HG03342 (cell line): ENCODE results near the gene CAV2.

ENCODE experiments used
- ATAC-seq: cut with Tn5 transposase; IDR thresholded peaks from one replicate; pipeline ENCODE4 v1.9.1; 2021; ENCODE audit warnings: mild to moderate bottlenecking, moderate library complexity; ENCODE audit not compliant: unreplicated experiment

Gene CAV2

GRCh38 chr7:116545411-116545993 is 46.0 kb downstream of the CAV2 start:
- ATAC-seq, result no peak

GRCh38 chr7:116546054-116546453 is 46.5 kb downstream of the CAV2 start:
- no peak for ATAC-seq

- no peak for ATAC-seq
Observed at GRCh38 chr7:116546916-116547315, 47.4 kb downstream of the CAV2 start.

- ATAC-seq, result no peak
Observed at GRCh38 chr7:116547347-116547746, 47.8 kb downstream of the CAV2 start.

- ATAC-seq, result peak; percentile 92
Observed at GRCh38 chr7:116548506-116548905, 49.0 kb downstream of the CAV2 start.

DNA sequence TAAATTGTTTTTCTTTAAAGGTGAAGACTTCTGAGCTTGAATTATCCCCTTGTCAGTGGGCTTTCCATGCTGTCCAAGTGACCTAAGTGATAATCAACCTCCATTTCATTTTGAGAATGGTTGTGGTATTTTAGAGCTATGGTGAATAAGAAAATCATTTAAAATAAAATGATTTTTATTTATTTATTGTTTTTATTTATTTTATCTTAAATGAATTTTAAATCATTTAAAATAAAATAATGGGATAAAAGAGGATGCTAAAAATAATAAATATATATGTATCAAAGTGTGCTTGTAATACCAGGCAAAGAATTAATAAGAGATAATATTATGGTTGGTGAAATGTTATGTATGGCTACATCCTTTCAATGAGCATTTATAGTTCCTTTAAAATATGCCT is 49.8 kb downstream of the CAV2 start:
- ATAC-seq, result no peak

GRCh38 chr7:116551692-116552091 is 52.2 kb downstream of the CAV2 start:
- no peak for ATAC-seq

GRCh38 chr7:116552602-116553001 is 53.1 kb downstream of the CAV2 start:
- no peak for ATAC-seq

- no peak for ATAC-seq
Observed at GRCh38 chr7:116553168-116553964, 53.8 kb downstream of the CAV2 start.

GRCh38 chr7:116554436-116554835 is 54.9 kb downstream of the CAV2 start:
- ATAC-seq, result no peak

GRCh38 chr7:116554911-116555310 is 55.4 kb downstream of the CAV2 start:
- no peak for ATAC-seq

GRCh38 chr7:116557066-116557585 is 57.6 kb downstream of the CAV2 start:
- ATAC-seq, result no peak

- ATAC-seq, result no peak
Observed at GRCh38 chr7:116557901-116558300, 58.4 kb downstream of the CAV2 start.
